Neural cell (in vitro differentiated cells): Measurements from ENCODE around the gene PARP16. TPM values are rescaled to one million over a fixed set of nuclear protein-coding genes. Genes with fewer than 3 reads are reported as not detected.

Experiments
- H2AFZ ChIP-seq: fragments of 200-600, 300-800 bp; sonication (generic), shearing (Covaris generic); 2 replicates; pipeline ENCODE4 v1.6.0; 2014; ENCODE audit warnings: low read depth, mild to moderate bottlenecking, antibody characterized with exemption, low read length, moderate library complexity
- H3F3A ChIP-seq: fragments of 200-600 bp; shearing (Covaris generic); 2 replicates; pipeline ENCODE4 v1.6.1; 2016; ENCODE audit warnings: mild to moderate bottlenecking, moderate library complexity, mixed read lengths, antibody characterized with exemption, low read length; ENCODE audit not compliant: insufficient read depth, poor library complexity, severe bottlenecking
- H3K27ac ChIP-seq: fragments of 200-600, 300-800 bp; sonication (generic), shearing (Covaris generic); 2 replicates; pipeline ENCODE4 v1.5.1; 2014; ENCODE audit warnings: mild to moderate bottlenecking, low read length, moderate library complexity
- H3K27me3 ChIP-seq: fragments of 300-800, 200-600 bp; sonication (generic), shearing (Covaris generic); 2 replicates; pipeline ENCODE4 v1.6.0; 2014; ENCODE audit warnings: mild to moderate bottlenecking, low read depth, low read length, moderate library complexity; ENCODE audit not compliant: insufficient read depth
- H3K36me3 ChIP-seq: fragments of 300-800, 200-600 bp; sonication (generic), shearing (Covaris generic); 2 replicates; pipeline ENCODE4 v1.5.1; 2014; ENCODE audit warnings: mild to moderate bottlenecking, antibody characterized with exemption, low read length, moderate library complexity; ENCODE audit not compliant: insufficient read depth
- H3K4me2 ChIP-seq: fragments of 300-800, 200-600 bp; sonication (generic), shearing (Covaris generic); 2 replicates; pipeline ENCODE4 v1.6.0; 2014; ENCODE audit warnings: mild to moderate bottlenecking, low read length
- H3K4me3 ChIP-seq: fragments of 300-800, 200-600 bp; sonication (generic), shearing (Covaris generic); 2 replicates; pipeline ENCODE4 v1.5.1; 2014; ENCODE audit warnings: mild to moderate bottlenecking, low read length, moderate library complexity
- H3K79me2 ChIP-seq: fragments of 200-600 bp; shearing (Covaris generic); replicated peaks from 2 replicates; pipeline ENCODE4 v1.6.0; 2014; ENCODE audit warnings: mild to moderate bottlenecking, low read length, moderate library complexity; ENCODE audit not compliant: insufficient read depth
- H3K9ac ChIP-seq: fragments of 300-800, 200-600 bp; sonication (generic), shearing (Covaris generic); 2 replicates; pipeline ENCODE4 v1.6.1; 2016; ENCODE audit warnings: mild to moderate bottlenecking, low read length, mixed read lengths
- H3K9me2 ChIP-seq: fragments of 200-600 bp; shearing (Covaris generic); 2 replicates; pipeline ENCODE4 v1.6.1; 2016; ENCODE audit warnings: mild to moderate bottlenecking, low read length, mixed read lengths; ENCODE audit not compliant: insufficient read depth
- H3K9me3 ChIP-seq: fragments of 200-600, 300-800 bp; sonication (generic), shearing (Covaris generic); 2 replicates; pipeline ENCODE4 v1.6.1; 2016; ENCODE audit warnings: mild to moderate bottlenecking, mixed run types, low read length, moderate library complexity, mixed read lengths
- H4K20me1 ChIP-seq: fragments of 200-600 bp; shearing (Covaris generic); 2 replicates; pipeline ENCODE4 v1.6.1; 2016; ENCODE audit warnings: mild to moderate bottlenecking, mixed run types; ENCODE audit not compliant: insufficient read depth
- EP300 ChIP-seq: fragments of 450-650 bp; conservative IDR thresholded peaks from 2 replicates; pipeline ENCODE4 v1.6.1; 2014; ENCODE audit warnings: antibody characterized with exemption, mild to moderate bottlenecking, moderate library complexity; ENCODE audit not compliant: poor library complexity, severe bottlenecking
- EZH2 ChIP-seq: fragments of 200-600, 300-800 bp; shearing (Covaris generic), sonication (generic); IDR thresholded peaks from 2 replicates; pipeline ENCODE4 v1.6.1; 2014; ENCODE audit warnings: antibody characterized with exemption, low read length, borderline replicate concordance, mild to moderate bottlenecking; ENCODE audit not compliant: insufficient read depth, poor library complexity, severe bottlenecking
- MXI1 ChIP-seq: fragments of 450-650 bp; conservative IDR thresholded peaks from 2 replicates; pipeline ENCODE4 v1.6.1; 2014; ENCODE audit warnings: antibody characterized with exemption, mild to moderate bottlenecking; ENCODE audit not compliant: poor library complexity, severe bottlenecking
- POLR2AphosphoS5 ChIP-seq: IDR thresholded peaks from 2 replicates; pipeline ENCODE4 v1.6.1; 2012
- RAD21 ChIP-seq: fragments of 450-650 bp; conservative IDR thresholded peaks from 2 replicates; pipeline ENCODE4 v1.6.1; 2014; ENCODE audit warnings: antibody characterized with exemption, mild to moderate bottlenecking, moderate library complexity
- SMC3 ChIP-seq: fragments of 450-650 bp; conservative IDR thresholded peaks from 2 replicates; pipeline ENCODE4 v1.6.1; 2014; ENCODE audit warnings: antibody characterized with exemption, mild to moderate bottlenecking, moderate library complexity; ENCODE audit not compliant: poor library complexity
- TAF1 ChIP-seq: IDR thresholded peaks from 2 replicates; pipeline ENCODE4 v1.6.1; 2012; ENCODE audit warnings: low read depth
- polyA plus RNA-seq: library from polyadenylated mRNA; depleted of rRNA; stranded (reverse); fragments of >200 nt; gene quantifications from 2 replicates; pipeline ENCODE4 v1.2.3, GENCODE V29; 2014
- TF ChIP-seq, protein P1 (sequence below): IDR thresholded peaks from 2 replicates; pipeline ENCODE4 v1.6.1; 2012; ENCODE audit warnings: borderline replicate concordance
- TF ChIP-seq, protein P2 (sequence below): fragments of 450-650 bp; IDR thresholded peaks from 2 replicates; pipeline ENCODE4 v1.5.1; 2014; ENCODE audit warnings: antibody characterized with exemption, mild to moderate bottlenecking, moderate library complexity; ENCODE audit not compliant: poor library complexity, severe bottlenecking

The PARP16 gene
- polyA plus RNA-seq, 1 donor from 2014 or later: 17.0 TPM

DNA sequence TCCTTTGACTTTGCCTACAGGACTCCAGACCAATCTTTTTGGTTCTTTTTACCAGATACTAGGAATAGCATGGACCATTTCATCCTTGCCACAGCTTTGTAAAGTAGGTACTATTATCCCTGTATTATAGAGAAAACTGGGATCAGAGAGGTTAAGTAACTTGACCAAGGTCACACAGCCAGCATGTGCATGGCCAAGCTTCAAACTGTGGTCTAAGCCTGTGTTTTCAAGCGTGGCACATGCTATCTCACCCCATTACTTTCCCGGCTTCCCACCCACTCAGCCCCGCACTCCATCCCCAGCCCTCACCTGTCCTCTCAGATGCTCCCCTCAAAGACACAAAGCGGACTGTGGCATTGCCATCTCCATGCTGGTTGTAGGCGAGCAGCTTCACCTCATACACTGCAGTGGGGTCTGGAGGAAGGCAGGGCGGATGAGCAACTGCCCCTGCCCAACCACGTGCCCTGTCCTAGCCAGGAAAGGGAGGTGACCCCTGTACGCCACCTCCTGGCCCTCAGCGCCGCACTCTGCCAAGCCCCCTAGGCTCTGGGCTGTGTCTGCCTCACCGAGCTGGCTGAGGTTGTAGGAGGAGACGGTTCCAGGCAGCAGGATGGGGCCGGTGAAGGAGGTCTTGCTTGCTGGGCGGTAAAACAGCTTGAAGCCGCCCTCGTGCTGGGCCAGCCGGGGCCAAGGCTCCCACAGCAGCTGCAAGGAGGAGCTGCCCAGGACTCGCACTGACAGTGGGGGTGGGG is 43.5 kb upstream of the PARP16 start:
- no peak overlapping the region for H3K27ac ChIP-seq
- no peaks in the 10 kb centered on the region for H3K27me3 ChIP-seq
- H3K4me2 ChIP-seq: no peak overlapping the region
- no peaks in the 10 kb centered on the region for H3K9me2 ChIP-seq
- no peaks in the 10 kb centered on the region for H4K20me1 ChIP-seq
- no peak overlapping the region for H3K9ac ChIP-seq
- H2AFZ ChIP-seq: no peak overlapping the region
- no peaks in the 10 kb centered on the region for H3K79me2 ChIP-seq
- H3K9me3 ChIP-seq: no peaks in the 10 kb centered on the region
- TF ChIP-seq TAF1: no peak
- no peak overlapping the region for H3K4me3 ChIP-seq
- no peaks in the 10 kb centered on the region for H3K36me3 ChIP-seq
- no peaks in the 10 kb centered on the region for H3F3A ChIP-seq

DNA sequence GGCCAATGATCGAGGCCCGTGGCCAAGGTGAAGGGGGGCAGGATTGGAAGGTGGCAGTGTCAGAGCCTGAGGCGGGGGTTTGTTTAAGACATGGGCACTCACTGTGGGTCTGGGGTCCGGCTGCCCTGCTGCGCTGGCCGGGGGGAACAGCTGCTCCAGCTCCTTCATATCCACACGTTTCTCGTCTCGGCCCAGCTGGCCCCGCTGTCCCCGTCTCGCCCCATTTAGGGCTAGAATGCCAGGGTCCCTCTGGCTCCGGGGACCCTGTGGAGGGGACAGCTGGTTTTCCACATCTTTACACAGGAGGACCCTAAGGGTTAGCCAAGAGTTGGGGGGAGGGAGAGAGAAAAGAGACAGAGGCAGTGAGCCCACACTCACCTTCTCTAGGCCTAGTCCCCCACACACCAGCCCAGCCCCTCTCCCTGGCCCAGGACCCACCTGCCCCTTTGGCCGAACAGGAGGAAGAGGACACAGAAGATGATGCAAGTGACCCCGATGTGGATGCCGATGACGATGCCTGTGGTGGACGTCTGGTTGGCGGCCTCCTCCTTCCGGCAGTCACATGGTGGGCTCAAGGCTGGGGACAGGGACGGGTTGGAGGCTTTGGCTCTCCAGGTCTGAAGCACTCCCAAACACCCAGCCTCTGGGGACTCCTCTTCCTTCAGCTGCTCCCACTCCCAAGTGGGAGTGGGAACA is 42.8 kb upstream of the PARP16 start:
- Histone ChIP-seq H3K9ac (no peak overlapping the region), H2AFZ (no peak overlapping the region), H3K27me3 (no peaks in the 10 kb centered on the region), H3K9me3 (no peaks in the 10 kb centered on the region), H3K4me2 (no peak overlapping the region), H3K4me3 (no peak overlapping the region), H3K9me2 (no peaks in the 10 kb centered on the region), H4K20me1 (no peaks in the 10 kb centered on the region), H3F3A (no peaks in the 10 kb centered on the region), H3K79me2 (no peaks in the 10 kb centered on the region), H3K27ac (no peak overlapping the region), H3K36me3 (no peaks in the 10 kb centered on the region)
- TF ChIP-seq EP300: no peak
- TF ChIP-seq RAD21: no peak
- TF ChIP-seq, protein P1, sequence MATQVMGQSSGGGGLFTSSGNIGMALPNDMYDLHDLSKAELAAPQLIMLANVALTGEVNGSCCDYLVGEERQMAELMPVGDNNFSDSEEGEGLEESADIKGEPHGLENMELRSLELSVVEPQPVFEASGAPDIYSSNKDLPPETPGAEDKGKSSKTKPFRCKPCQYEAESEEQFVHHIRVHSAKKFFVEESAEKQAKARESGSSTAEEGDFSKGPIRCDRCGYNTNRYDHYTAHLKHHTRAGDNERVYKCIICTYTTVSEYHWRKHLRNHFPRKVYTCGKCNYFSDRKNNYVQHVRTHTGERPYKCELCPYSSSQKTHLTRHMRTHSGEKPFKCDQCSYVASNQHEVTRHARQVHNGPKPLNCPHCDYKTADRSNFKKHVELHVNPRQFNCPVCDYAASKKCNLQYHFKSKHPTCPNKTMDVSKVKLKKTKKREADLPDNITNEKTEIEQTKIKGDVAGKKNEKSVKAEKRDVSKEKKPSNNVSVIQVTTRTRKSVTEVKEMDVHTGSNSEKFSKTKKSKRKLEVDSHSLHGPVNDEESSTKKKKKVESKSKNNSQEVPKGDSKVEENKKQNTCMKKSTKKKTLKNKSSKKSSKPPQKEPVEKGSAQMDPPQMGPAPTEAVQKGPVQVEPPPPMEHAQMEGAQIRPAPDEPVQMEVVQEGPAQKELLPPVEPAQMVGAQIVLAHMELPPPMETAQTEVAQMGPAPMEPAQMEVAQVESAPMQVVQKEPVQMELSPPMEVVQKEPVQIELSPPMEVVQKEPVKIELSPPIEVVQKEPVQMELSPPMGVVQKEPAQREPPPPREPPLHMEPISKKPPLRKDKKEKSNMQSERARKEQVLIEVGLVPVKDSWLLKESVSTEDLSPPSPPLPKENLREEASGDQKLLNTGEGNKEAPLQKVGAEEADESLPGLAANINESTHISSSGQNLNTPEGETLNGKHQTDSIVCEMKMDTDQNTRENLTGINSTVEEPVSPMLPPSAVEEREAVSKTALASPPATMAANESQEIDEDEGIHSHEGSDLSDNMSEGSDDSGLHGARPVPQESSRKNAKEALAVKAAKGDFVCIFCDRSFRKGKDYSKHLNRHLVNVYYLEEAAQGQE: no peak
- TF ChIP-seq POLR2AphosphoS5: no peak
- TF ChIP-seq MXI1: no peak
- no peak for TF ChIP-seq TAF1
- TF ChIP-seq EZH2: no peak
- TF ChIP-seq SMC3: no peak
- TF ChIP-seq, protein P2, sequence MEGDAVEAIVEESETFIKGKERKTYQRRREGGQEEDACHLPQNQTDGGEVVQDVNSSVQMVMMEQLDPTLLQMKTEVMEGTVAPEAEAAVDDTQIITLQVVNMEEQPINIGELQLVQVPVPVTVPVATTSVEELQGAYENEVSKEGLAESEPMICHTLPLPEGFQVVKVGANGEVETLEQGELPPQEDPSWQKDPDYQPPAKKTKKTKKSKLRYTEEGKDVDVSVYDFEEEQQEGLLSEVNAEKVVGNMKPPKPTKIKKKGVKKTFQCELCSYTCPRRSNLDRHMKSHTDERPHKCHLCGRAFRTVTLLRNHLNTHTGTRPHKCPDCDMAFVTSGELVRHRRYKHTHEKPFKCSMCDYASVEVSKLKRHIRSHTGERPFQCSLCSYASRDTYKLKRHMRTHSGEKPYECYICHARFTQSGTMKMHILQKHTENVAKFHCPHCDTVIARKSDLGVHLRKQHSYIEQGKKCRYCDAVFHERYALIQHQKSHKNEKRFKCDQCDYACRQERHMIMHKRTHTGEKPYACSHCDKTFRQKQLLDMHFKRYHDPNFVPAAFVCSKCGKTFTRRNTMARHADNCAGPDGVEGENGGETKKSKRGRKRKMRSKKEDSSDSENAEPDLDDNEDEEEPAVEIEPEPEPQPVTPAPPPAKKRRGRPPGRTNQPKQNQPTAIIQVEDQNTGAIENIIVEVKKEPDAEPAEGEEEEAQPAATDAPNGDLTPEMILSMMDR: no peak
